ENCODE results near the gene PROX1. TPM values are rescaled to one million over a fixed set of nuclear protein-coding genes. Genes with fewer than 3 reads are reported as not detected.
"Not testable (repeated sequence)": the region's sequence is repeated elsewhere in the genome, so short reads cannot be mapped to it uniquely, and the experiment has no call there.

Gene PROX1
- total RNA-seq, 2 donors from 2014 or later = 13.7 to 27.4 TPM

DNA sequence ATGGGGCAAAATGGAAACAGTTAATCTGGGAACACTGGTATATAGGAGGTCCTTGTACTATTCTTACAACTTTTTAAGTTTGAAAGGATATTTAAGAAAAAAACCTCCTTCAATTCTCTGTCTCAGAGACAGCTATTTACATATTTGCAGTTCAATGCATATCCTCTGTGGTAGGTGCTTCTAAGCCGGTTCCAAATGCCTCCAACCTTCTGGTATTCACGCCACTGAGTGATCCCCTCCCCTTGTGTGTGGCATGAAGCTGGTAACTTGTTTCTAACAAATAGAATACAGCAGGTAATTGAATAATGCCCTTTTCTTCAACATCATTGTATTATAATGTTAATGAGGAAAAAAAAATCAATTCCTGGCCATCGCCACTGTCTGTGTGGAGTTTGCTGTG, 91.2 kb downstream of the PROX1 start:
- no peaks in the 10 kb centered on the region for H3K27me3 ChIP-seq
- H3K4me3 ChIP-seq = no peak overlapping the region
- no peak for TF ChIP-seq POLR2A (IDR thresholded peaks at IDR 0.05)
- TF ChIP-seq, protein P1, sequence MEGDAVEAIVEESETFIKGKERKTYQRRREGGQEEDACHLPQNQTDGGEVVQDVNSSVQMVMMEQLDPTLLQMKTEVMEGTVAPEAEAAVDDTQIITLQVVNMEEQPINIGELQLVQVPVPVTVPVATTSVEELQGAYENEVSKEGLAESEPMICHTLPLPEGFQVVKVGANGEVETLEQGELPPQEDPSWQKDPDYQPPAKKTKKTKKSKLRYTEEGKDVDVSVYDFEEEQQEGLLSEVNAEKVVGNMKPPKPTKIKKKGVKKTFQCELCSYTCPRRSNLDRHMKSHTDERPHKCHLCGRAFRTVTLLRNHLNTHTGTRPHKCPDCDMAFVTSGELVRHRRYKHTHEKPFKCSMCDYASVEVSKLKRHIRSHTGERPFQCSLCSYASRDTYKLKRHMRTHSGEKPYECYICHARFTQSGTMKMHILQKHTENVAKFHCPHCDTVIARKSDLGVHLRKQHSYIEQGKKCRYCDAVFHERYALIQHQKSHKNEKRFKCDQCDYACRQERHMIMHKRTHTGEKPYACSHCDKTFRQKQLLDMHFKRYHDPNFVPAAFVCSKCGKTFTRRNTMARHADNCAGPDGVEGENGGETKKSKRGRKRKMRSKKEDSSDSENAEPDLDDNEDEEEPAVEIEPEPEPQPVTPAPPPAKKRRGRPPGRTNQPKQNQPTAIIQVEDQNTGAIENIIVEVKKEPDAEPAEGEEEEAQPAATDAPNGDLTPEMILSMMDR (IDR thresholded peaks at IDR 0.05) = no peak
- intact Hi-C loops (cut with DNase I) = no loop called here
- H3K27ac ChIP-seq = no peak overlapping the region
- no peaks in the 10 kb centered on the region for H3K36me3 ChIP-seq (replicated peaks in 1 of 2; ENCODE audit: insufficient read depth in 1 of 2, low read depth in 2 of 2)
- no peaks in the 10 kb centered on the region for H3K4me1 ChIP-seq
- 80% methylated on average over 3 of the region's 3 CpGs for WGBS, 2 donors
- ATAC-seq (no peak), DNase-seq (no peak)
- no peaks in the 10 kb centered on the region for H3K9me3 ChIP-seq

DNA sequence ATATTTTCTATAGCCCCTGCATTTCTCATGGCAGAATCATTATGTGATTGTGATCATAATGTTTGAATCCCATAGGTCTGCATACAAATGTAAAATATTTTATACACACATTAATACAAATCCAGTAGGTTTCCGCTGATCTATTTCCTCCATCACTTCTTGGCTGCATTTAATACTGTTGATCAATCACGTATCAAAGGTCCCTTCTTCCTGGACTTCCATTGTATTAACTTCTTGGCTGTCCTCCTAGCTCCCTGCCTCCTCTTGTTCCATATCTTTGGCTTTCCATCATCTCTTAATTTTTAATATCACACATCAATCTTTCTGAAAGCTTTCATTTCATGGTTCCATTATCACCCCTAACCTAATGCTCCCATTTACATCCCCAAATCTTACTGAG, 97.6 kb downstream of the PROX1 start:
- 77 to 82% methylated on average over 2 of the region's 2 CpGs for WGBS, 2 donors
- Histone ChIP-seq H3K36me3 (replicated peaks in 1 of 2; ENCODE audit: insufficient read depth in 1 of 2, low read depth in 2 of 2) (no peaks in the 10 kb centered on the region), H3K27me3 (no peaks in the 10 kb centered on the region), H3K9me3 (no peaks in the 10 kb centered on the region), H3K4me1 (no peaks in the 10 kb centered on the region), H3K27ac (no peak overlapping the region), H3K4me3 (no peak overlapping the region)
- TF ChIP-seq POLR2A (IDR thresholded peaks at IDR 0.05) = no peak
- DNase-seq = no peak
- intact Hi-C loops (cut with DNase I) = no loop called here
- ATAC-seq = no peak

- H3K9me3 ChIP-seq = no peaks in the 10 kb centered on the region
- no peaks in the 10 kb centered on the region for H3K27me3 ChIP-seq
- ATAC-seq (no peak), DNase-seq (peak in 1 of 4 donors; percentile 9)
- H3K4me1 ChIP-seq = no peaks in the 10 kb centered on the region
- TF ChIP-seq, protein P1 (IDR thresholded peaks at IDR 0.05) = peak in 1 of 7 experiments; percentile 18
- no peak for TF ChIP-seq POLR2A (IDR thresholded peaks at IDR 0.05)
- no peak overlapping the region for H3K4me3 ChIP-seq
- intact Hi-C loops (cut with DNase I) = no loop called here
- WGBS, 2 donors = 88 to 95% methylated on average over 5 of the region's 5 CpGs
- no peak overlapping the region for H3K27ac ChIP-seq
- H3K36me3 ChIP-seq (replicated peaks in 1 of 2; ENCODE audit: insufficient read depth in 1 of 2, low read depth in 2 of 2) = no peaks in the 10 kb centered on the region
Measured at GRCh38 chr1:214086945-214087344, 99.2 kb downstream of the PROX1 start.

DNA sequence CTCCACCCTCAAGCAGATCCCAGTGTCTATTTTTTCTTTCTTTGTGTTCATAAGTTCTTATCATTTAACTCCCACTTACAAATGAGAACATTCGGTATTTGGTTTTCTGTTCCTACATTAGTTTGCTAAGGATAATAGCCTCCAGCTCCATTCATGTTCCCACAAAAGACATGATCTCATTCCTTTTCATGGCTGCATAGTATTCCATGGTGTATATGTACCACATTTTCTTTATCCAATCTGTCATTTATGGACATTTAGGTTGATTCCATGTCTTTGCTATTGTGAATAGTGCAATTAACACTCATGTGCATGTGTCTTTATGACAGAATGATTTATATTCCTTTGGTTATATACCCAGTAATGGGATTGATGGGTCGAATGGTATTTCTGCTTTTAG, 101.2 kb downstream of the PROX1 start:
- DNase-seq; H3K9me3 ChIP-seq; H3K27ac ChIP-seq; H3K36me3 ChIP-seq (replicated peaks in 1 of 2; ENCODE audit: insufficient read depth in 1 of 2, low read depth in 2 of 2); H3K4me3 ChIP-seq; H3K27me3 ChIP-seq; intact Hi-C loops (cut with DNase I); H3K4me1 ChIP-seq; ATAC-seq: not testable (repeated sequence)
- WGBS, 2 donors = 85 to 88% methylated on average over 2 of the region's 2 CpGs

Measured in body of pancreas (tissue), 4 donors.